GOT3 (cell line): Measurements from ENCODE around the gene TBC1D3K.
"Not testable (repeated sequence)": the region's sequence is repeated elsewhere in the genome, so short reads cannot be mapped to it uniquely, and the experiment has no call there.

Experiments used
- DNase-seq: peaks from one replicate; lab custom pipeline; 2025; ENCODE audit warnings: mixed read lengths; lab: John Stamatoyannopoulos, UW

Gene TBC1D3K

DNA sequence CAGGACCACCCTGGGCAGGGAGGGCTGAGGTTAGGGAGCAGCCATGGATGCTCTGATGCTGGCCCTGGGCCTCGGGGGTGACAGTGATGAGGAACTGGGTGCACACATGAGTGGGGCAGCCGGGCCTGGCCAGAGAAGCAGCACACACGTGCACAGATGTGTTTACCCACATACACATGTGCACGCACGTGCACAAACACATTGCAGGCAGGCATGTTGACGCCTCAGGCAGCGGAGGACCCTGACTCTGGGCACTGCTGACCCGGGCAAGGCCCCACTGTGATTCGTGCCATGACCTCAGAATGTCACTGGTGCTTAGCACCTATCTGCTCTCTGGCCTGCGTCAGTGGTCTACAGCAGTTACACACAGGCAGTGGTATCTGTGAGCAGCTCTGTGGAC, at the start of gene TBC1D3K:
Gene TBC1D3K, plus strand, starts transcription at position 301 of the 400 bp plus-strand sequence. CDS start 1,585 bp downstream, outside the sequence.
- not testable (repeated sequence) for DNase-seq

DNA sequence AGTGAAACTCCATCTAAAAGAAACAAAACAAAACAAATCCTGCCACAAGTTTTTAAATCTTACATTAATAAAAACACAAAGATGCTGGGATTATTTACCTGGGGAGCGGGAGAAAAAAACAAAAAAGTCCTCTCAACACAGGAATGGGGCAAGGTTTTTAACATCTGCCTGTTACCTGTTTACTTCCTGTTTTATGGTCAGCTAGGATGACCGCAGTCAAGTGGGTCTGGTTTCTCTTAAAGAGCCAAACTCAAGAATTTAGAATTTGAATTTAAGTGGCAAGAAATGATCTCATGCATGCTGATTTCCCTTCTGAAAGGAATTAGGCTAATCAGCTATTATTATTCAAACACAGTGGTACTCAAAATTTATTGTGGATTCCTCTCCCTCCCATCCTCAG, 39.7 kb upstream of the TBC1D3K start:
- no peak for DNase-seq

GRCh38 chr17:37885136-37885535, 39.1 kb upstream of the TBC1D3K start:
- no peak for DNase-seq

GRCh38 chr17:37888881-37889280, 35.3 kb upstream of the TBC1D3K start:
- DNase-seq: no peak

DNA sequence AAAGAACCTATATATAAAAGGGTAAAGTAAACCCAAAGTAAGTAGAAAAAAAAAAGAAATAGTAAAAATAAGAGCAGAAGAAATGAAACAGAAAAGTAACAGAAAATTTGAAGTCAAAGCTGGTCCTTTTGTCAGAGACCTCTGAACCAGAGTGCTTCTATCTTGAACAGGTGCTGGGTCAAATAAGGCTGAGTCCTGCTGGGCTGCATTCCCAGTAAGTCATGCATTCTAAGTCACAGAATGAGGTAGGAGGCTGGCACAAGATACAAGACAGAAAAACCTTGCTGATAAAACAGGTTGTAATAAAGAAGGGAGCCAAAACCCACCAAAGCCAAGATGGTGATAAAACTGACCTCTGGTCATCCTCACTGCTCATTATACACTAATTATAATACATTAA, 27.3 kb upstream of the TBC1D3K start:
- DNase-seq: not testable (repeated sequence)
